ENCODE results near the gene ERN2. TPM values are rescaled to one million over a fixed set of nuclear protein-coding genes. Genes with fewer than 3 reads are reported as not detected.

Gene ERN2
- total and polyA plus RNA-seq, 2 of the 4 experiments (the other 2 are of a cell fraction), result 0.39 to 0.54 TPM

DNA sequence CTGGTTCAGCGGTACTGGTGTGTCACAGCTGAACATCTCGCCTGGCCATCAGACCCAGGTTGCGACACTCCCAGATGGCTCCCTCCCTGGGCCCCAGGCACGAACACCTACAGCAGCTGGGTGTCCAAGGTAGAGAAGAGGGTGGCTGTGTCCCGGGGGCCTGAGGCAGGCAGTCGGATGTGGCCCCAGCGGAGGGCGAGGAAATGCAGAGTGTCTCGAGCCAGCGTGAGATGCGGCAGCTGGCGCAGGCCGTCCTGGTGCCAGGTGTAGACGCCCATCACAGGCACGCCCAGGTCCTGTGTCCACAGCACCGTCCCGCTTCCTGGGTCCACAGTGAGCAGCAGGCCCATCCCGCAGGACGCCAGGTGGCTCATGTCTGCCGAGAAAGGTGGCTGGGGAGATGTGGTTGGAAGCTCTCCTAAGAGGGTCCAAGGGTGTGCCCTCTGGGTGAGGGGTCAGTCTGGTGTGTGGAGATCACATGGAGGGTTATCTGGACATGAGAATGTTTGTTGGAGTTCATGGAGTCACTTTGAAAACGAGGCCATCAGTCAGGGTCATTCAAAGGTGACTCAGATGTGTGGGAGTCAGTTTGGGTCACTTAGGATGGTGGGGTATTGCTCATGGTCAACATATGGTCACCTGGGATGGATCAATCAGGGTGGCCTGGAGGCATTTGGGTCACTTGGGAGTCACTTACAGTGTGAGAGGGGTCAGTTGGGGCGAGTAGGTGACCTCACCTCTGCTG, 8.1 kb downstream of the ERN2 start:
- no peaks in the 10 kb centered on the region for H3K36me3 ChIP-seq (ENCODE audit: control insufficient read depth, insufficient read depth, low read length)
- no peak overlapping the region for H3K4me2 ChIP-seq (ENCODE audit: low read depth, low read length)
- no peak overlapping the region for H3K18ac ChIP-seq (ENCODE audit: low read depth, low read length)
- no TSS peak for BruUV-seq (replicated peaks)
- H4K20me1 ChIP-seq (ENCODE audit: insufficient read depth, low read length), result no peaks in the 10 kb centered on the region
- H4K91ac ChIP-seq (ENCODE audit: insufficient read depth, low read depth, low read length), result no peak overlapping the region
- ATAC-seq (ENCODE audit: low read depth), result no peak
- in situ Hi-C loops (cut with MboI; ENCODE audit: low sequenced_read_pairs), result no loop called here
- ChIA-PET CTCF (no interaction called here), POLR2A (ENCODE audit: unreplicated experiment) (no interaction called here)
- H3K9me3 ChIP-seq (ENCODE audit: control insufficient read depth, insufficient read depth, low read length), result peaks cover 8% of the 10 kb centered on the region
- H3K4me3 ChIP-seq (ENCODE audit: insufficient read depth, low read depth, low read length), result no peak overlapping the region
- dilution Hi-C loops (cut with HindIII; ENCODE audit: low sequenced_read_pairs, unreplicated experiment), result no loop called here
- TF ChIP-seq BHLHE40 (IDR thresholded peaks at IDR 0.05; ENCODE audit: low read depth, low read length) (no peak), SMC3 (IDR thresholded peaks at IDR 0.05; ENCODE audit: low read depth, low read length) (no peak), FOS (IDR thresholded peaks at IDR 0.05; ENCODE audit: low read depth, low read length) (no peak), RCOR1 (IDR thresholded peaks at IDR 0.05; ENCODE audit: insufficient replicate concordance, low read length) (no peak), RFX5 (IDR thresholded peaks at IDR 0.05; ENCODE audit: low read depth, low read length) (no peak)
- TF ChIP-seq, protein P1, sequence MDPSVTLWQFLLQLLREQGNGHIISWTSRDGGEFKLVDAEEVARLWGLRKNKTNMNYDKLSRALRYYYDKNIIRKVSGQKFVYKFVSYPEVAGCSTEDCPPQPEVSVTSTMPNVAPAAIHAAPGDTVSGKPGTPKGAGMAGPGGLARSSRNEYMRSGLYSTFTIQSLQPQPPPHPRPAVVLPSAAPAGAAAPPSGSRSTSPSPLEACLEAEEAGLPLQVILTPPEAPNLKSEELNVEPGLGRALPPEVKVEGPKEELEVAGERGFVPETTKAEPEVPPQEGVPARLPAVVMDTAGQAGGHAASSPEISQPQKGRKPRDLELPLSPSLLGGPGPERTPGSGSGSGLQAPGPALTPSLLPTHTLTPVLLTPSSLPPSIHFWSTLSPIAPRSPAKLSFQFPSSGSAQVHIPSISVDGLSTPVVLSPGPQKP (IDR thresholded peaks at IDR 0.05; ENCODE audit: borderline replicate concordance, low read depth, low read length), result no peak
- H3K56ac ChIP-seq (ENCODE audit: extremely low read depth, insufficient read depth, low read length), result no peak overlapping the region
- no peak overlapping the region for H2BK20ac ChIP-seq (ENCODE audit: low read depth, low read length)
- no peaks in the 10 kb centered on the region for H3K4me1 ChIP-seq (ENCODE audit: control insufficient read depth, insufficient read depth, low read length)
- no peak overlapping the region for H2BK120ac ChIP-seq (ENCODE audit: low read depth, low read length)
- H3K4ac ChIP-seq (ENCODE audit: low read depth, low read length), result no peak overlapping the region
- no peak overlapping the region for H2AK5ac ChIP-seq (ENCODE audit: low read depth, low read length)
- H2BK15ac ChIP-seq (ENCODE audit: low read depth, low read length), result no peak overlapping the region
- no peak for DNase-seq
- no peak overlapping the region for H3K9ac ChIP-seq (ENCODE audit: low read depth, low read length)
- H3K9me1 ChIP-seq (ENCODE audit: insufficient read depth, low read length), result no peaks in the 10 kb centered on the region
- H3K27me3 ChIP-seq (ENCODE audit: control insufficient read depth, insufficient read depth, low read length), result no peaks in the 10 kb centered on the region; the same call in 1 of the 2 replicates
- H3K23ac ChIP-seq (ENCODE audit: low read depth, low read length), result no peak overlapping the region
- intact Hi-C loops (cut with micrococcal nuclease), result no loop called here
- H3K14ac ChIP-seq (replicated peaks; ENCODE audit: low read depth, low read length), result no peak overlapping the region
- H3K27ac ChIP-seq (ENCODE audit: insufficient read depth, low read length), result no peak overlapping the region
- H3K79me1 ChIP-seq (ENCODE audit: low read depth in 1 of 2, low read length in 2 of 2), result no peaks in the 10 kb centered on the region
- H4K5ac ChIP-seq (ENCODE audit: low read depth, low read length), result no peak overlapping the region
- no peak overlapping the region for H2BK5ac ChIP-seq (ENCODE audit: low read depth, low read length, poor library complexity, severe bottlenecking)
- no peak overlapping the region for H2AK9ac ChIP-seq (replicated peaks; ENCODE audit: low read depth, low read length, poor library complexity)
- no peak overlapping the region for H2AFZ ChIP-seq (replicated peaks; ENCODE audit: low read length, poor library complexity)
- H4K8ac ChIP-seq (ENCODE audit: low read depth in 2 of 2, low read length in 2 of 2), result no peak overlapping the region
- WGBS, 2 experiments (ENCODE audit: extremely low coverage in 2 of 2, insufficient read length in 1 of 2), result 87% methylated on average over 18 of the region's 22 CpGs; no CpG with 5 or more reads in 1 of the 2 experiments
